Measurements from ENCODE around the gene GADD45G.

GADD45G gene

GRCh38 chr9:89592963-89593726 lies 11.7 kb upstream of the GADD45G start:
- DNase-seq = no peak

- peak; percentile 60 for DNase-seq
These were observed 10.9 kb upstream of the GADD45G start for GRCh38 chr9:89593727-89594427.

- DNase-seq = no peak
These were observed 9.8 kb upstream of the GADD45G start for GRCh38 chr9:89594811-89595550.

DNA sequence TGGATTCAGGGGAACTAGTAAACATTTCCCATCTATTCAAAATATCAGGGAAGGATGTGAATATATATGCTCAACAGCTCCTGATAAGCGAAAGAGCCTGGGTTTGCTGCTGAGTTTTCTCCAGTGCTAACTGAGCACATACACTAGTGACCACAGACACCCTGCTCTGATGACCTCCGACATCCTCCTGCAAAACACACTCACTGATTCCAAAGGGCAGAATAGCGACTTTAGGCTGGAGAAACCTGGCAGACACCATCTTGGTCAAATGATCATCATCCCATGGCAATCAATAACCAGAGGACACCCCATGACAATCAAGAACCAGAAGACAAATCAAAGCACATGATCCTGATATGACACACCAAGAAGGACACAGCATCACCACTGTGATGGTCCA lies 9.2 kb upstream of the GADD45G start:
- DNase-seq = no peak

DNA sequence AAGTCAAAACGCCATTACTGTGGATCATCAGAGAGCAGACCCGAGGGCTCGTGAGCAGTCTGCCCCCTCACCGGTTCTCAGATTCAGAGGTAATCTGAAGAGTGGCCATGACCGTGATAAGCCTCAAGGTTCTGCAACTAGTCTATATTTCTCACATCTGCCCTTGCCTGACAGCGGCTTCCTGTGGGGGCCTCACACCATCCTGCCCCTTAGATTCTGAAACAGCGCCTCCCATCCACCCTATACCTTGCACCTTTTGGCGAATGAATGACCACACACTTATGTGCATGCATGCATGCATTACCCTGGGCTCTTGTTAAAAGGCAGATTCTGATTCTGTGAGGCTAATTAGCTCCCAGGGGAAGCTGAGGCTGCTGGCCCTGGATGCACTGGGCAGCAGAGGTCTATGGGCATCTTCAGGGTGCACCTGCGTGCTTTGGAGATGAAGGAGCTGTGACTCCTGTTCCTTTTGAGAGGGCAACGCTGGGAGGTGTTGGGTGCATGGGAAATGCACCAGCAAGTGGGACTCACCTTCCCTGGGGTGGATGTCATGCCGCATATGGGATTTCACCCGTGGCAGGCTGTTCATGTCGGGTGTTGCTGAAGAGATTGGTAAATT lies 7.8 kb upstream of the GADD45G start:
- no peak for DNase-seq

DNA sequence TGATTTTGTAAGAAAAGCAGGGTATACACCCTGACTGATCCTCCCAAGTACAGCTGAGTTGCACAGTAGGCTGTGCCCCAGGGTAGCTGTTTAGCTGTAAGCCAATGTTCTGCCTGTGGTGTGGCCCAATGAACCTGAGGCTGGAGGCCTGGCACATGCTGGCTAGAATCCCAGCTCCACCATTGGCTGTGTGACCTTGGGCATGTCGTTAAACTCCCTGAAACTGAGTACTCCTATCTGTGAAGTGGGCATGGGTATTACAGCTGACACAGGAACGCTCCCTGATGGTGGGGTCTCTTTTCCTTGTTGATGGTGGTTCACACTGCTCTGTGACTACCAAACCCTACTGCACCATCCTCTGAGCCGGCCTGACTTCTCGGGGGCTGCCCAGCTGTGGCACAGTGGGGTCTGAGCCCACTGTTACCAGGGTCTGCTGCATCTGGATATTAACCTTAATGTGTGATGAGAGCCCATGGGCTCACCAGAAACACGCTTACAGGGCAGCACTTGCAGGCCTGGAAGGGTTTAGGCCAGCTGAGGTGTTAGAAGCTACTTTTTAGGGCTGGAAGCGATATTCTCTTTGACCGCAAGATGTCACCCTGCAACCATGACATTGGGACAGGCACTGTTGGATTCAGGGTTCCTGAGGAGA lies 7.0 kb upstream of the GADD45G start:
- DNase-seq = peak; percentile 64

GRCh38 chr9:89598363-89598713 lies 6.5 kb upstream of the GADD45G start:
- DNase-seq = no peak

GRCh38 chr9:89598926-89599325 lies 5.9 kb upstream of the GADD45G start:
- DNase-seq = no peak

- DNase-seq = no peak
These were observed 4.0 kb upstream of the GADD45G start for GRCh38 chr9:89600831-89601230.

- DNase-seq = no peak
These were observed 3.5 kb upstream of the GADD45G start for GRCh38 chr9:89601306-89601705.

- no peak for DNase-seq
These were observed 2.8 kb upstream of the GADD45G start for GRCh38 chr9:89601856-89602562.

- peak; percentile 84 for DNase-seq
These were observed 1.6 kb upstream of the GADD45G start for GRCh38 chr9:89602978-89603766.

DNA sequence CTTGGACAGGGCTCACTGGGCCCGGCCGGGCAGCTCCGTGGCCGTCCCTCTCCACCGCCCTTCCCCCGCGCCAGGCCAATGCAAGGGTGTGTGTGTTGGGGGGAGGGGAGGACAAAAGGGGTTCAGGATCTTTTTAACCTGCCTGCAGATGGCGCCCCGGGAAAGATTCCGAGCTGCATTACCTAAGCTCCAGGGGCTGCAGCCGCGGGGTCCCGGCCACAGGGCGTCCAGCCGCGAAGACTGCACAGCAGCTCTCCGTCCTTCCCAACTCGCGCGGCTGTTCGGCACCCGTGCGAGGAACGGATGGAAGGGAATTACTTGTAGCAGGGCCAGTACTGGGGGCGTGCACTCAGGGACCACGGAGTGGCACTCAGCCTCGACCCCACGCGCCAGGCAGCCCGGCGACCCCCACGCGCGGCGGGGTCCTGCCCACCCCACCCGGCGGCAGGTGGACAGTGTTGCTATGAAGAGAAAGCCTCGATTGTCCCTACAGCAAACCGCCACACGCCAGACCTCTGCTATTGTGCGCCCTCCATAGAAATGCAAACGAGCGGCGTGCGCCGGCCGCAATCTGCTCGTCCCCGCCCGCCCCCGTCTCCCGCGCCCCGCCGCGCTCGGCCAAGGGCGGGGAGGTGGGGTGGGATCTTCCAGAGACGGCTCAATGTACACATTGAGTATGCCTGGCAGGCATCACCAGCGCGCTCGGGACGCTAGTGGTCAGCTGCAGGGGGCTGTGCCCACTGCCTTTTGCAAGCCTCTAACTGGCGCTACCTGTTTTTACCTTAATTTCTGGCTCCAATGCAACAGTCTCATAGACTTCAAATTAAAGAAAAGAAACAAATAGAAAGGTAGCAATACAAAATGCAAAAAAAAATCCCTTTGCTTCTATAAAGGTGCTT lies 796 bp upstream of the GADD45G start:
- DNase-seq = peak; percentile 50

GRCh38 chr9:89605465-89606048 lies 745 bp downstream of the GADD45G start:
- peak; percentile 48 for DNase-seq

DNA sequence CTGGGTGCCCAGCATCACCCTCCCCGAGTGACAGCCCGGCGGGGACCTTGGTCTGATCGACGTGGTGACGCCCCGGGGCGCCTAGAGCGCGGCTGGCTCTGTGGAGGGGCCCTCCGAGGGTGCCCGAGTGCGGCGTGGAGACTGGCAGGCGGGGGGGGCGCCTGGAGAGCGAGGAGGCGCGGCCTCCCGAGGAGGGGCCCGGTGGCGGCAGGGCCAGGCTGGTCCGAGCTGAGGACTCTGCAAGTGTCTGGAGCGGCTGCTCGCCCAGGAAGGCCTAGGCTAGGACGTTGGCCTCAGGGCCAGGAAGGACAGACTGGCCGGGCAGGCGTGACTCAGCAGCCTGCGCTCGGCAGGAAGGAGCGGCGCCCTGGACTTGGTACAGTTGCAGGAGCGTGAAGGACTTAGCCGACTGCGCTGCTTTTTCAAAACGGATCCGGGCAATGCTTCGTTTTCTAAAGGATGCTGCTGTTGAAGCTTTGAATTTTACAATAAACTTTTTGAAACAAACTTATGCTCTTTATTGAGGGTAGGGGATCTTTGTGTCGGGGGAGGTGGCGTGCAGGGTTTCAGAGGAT lies 1.3 kb downstream of the GADD45G start:
- peak; percentile 23 for DNase-seq

GRCh38 chr9:89606624-89607311 lies 2.0 kb downstream of the GADD45G start:
- peak; percentile 2 for DNase-seq

DNA sequence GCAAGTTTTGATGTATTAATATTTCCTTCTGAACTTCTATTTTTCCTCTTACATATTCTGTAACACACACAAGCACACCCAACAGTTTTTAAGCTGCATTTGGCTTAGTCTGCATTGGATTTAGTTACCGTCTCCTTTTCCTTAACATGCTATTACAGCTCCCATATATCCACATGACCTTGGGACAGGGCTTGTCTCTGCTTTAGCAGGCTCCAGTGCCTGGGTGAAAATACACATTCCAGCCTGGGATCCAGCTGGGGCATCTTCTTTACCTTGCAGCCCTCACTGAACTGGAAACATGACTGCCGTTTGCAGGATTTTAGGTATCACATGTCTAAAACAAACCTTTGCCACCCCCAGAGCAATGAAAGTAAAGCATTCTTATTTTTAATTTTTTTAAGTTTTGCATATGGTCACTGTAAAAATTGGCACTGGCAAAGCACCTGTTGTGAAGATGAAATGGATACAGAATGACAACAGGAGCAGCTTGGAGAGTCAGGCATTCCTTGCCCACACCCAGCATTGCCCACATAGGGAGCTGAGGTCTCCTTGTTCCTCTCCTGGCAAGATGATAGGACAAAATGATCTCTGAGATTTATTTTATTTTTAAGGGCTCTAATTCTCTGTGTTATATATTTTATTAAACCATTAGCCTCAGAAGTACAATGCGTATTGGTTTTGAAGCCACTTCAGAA lies 4.0 kb downstream of the GADD45G start:
- DNase-seq = no peak

DNA sequence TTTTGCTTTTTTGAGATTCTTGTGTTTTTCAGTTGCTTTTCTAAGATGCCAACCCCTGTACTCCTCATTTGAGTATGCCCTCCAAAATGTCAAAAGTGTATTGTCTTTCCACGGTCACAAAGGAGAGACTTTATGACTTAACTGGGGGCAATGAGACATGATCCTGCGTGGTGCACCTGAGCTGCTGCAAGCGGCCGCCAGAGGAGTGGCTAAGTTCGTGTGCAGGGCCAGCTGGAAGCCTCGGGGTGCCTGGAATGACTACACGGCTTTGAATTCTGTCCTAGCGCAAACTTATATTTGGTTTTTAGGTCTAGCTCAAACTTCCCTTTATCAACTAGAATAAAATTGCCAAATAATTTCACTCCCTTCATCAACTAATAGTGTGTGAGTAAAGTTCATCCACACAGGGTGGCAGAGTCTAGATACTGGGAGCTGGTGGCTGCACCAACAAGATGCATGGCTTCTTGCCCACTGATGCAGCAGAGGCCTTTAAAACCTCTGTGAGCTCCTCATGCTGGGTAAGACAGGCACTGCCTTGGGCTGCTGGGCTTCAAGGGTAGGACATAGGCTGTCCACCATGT lies 4.7 kb downstream of the GADD45G start:
- no peak for DNase-seq

Data from CD4-positive, alpha-beta T cell treated with Interleukin-12 subunit alpha and Interleukin-12 subunit beta, for 1 hour (primary cell).